A673 (cell line): ENCODE results near the gene NMRAL1. TPM values are rescaled to one million over a fixed set of nuclear protein-coding genes. Genes with fewer than 3 reads are reported as not detected.

Experiments used
- BruUV-seq: library from RNA; stranded (reverse); fragments of 400-500 nt; replicated peaks from 2 replicates; lab custom pipeline; 2021; lab: Mats Ljungman, UMichigan
- CTCF ChIA-PET: fragments of 300-600 bp; sonication (Branson Sonifier 250); formaldehyde crosslinking; loops from one replicate; lab custom pipeline; 2022; ENCODE audit warnings: antibody characterized with exemption; lab: Charles Lee
- POLR2A ChIA-PET: fragments of 300-600 bp; sonication (Branson Sonifier 250); formaldehyde crosslinking; loops from one replicate; lab custom pipeline; 2022; ENCODE audit warnings: antibody characterized with exemption; ENCODE audit not compliant: low non-redundant PET; lab: Charles Lee
- DNase-seq: peaks from one replicate; pipeline ENCODE4 v3.0.0-alpha.2; 2015; ENCODE audit warnings: low spot score
- H3K27ac ChIP-seq: fragments of 200-600 bp; sonication (generic); 2 replicates; pipeline ENCODE4 v1.5.1; 2016; ENCODE audit warnings: mixed run types, low read depth, mild to moderate bottlenecking, mixed read lengths, antibody characterized with exemption, low read length; ENCODE audit not compliant: poor library complexity, severe bottlenecking
- H3K27me3 ChIP-seq: fragments of 200-600 bp; sonication (generic); replicated peaks from 2 replicates; pipeline ENCODE4 v1.6.1; 2017; ENCODE audit warnings: mixed run types, low read depth, mild to moderate bottlenecking, mixed read lengths, antibody characterized with exemption, low read length; ENCODE audit not compliant: insufficient read depth, poor library complexity
- H3K36me3 ChIP-seq: fragments of 200-600 bp; sonication (generic); 2 replicates; pipeline ENCODE4 v1.6.1; 2016; ENCODE audit warnings: mixed run types, mild to moderate bottlenecking, mixed read lengths, antibody characterized with exemption, low read length; ENCODE audit not compliant: insufficient read depth, poor library complexity, severe bottlenecking
- H3K4me1 ChIP-seq: fragments of 200-600 bp; sonication (generic); 2 replicates; pipeline ENCODE4 v1.6.1; 2017; ENCODE audit warnings: mixed run types, mild to moderate bottlenecking, mixed read lengths, antibody characterized with exemption, low read length; ENCODE audit not compliant: insufficient read depth, poor library complexity, severe bottlenecking
- H3K4me3 ChIP-seq: fragments of 200-600 bp; sonication (generic); 2 replicates; pipeline ENCODE4 v1.5.1; 2016; ENCODE audit warnings: low read depth, mixed run types, mild to moderate bottlenecking, mixed read lengths, low read length; ENCODE audit not compliant: poor library complexity, severe bottlenecking
- H3K9me3 ChIP-seq: fragments of 200-600 bp; sonication (generic); 2 replicates; pipeline ENCODE4 v1.6.1; 2016; ENCODE audit warnings: mixed run types, low read depth, mild to moderate bottlenecking, mixed read lengths, antibody characterized with exemption, low read length; ENCODE audit not compliant: poor library complexity, severe bottlenecking
- EZH2 ChIP-seq: fragments of 200-600 bp; sonication (generic); IDR thresholded peaks from 2 replicates; pipeline ENCODE4 v1.6.1; 2017; ENCODE audit warnings: borderline replicate concordance, low read depth, mild to moderate bottlenecking, mixed read lengths, antibody characterized with exemption, low read length; ENCODE audit not compliant: poor library complexity, severe bottlenecking
- intact Hi-C: fragments of 100-400 bp; cut with micrococcal nuclease; formaldehyde crosslinking; loops from one replicate; pipeline ENCODE4 v1.10.0; 2022; ENCODE audit not compliant: unreplicated experiment
- total RNA-seq: library from RNA; stranded (reverse); gene quantifications from 2 replicates; pipeline ENCODE4 v1.2.3, GENCODE V29; 2021
- TF ChIP-seq, protein P1 (sequence below): fragments of 300-800, 200-600 bp; sonication (generic); conservative IDR thresholded peaks from 2 replicates; pipeline ENCODE4 v1.5.1; 2017; ENCODE audit warnings: low read depth, mild to moderate bottlenecking, antibody characterized with exemption, low read length, moderate library complexity, mixed read lengths

NMRAL1 gene
- total RNA-seq, 1 experiment from 2014 or later = 85.8 TPM

DNA sequence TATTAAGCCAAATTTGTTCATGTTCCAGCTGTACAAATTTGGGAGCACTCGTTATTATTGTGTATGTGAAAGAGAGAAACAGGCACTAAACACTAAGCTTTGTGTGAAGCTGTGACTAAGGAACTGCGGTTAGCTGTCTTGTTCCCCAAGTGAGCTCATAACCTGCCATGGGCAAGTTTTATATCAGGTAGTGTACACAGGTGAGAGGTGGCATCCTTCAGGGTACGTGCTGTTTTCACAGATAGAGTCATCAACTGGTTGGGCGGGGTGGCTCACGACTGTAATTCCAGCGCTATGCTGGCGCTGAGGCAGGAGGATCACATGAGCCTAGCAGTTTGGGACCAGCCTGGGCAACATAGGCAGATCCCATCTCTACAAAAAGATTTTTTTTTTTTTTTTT lies 45.9 kb downstream of the NMRAL1 start:
- CTCF ChIA-PET = no interaction called here
- TF ChIP-seq EZH2 = no peak
- TF ChIP-seq, protein P1, sequence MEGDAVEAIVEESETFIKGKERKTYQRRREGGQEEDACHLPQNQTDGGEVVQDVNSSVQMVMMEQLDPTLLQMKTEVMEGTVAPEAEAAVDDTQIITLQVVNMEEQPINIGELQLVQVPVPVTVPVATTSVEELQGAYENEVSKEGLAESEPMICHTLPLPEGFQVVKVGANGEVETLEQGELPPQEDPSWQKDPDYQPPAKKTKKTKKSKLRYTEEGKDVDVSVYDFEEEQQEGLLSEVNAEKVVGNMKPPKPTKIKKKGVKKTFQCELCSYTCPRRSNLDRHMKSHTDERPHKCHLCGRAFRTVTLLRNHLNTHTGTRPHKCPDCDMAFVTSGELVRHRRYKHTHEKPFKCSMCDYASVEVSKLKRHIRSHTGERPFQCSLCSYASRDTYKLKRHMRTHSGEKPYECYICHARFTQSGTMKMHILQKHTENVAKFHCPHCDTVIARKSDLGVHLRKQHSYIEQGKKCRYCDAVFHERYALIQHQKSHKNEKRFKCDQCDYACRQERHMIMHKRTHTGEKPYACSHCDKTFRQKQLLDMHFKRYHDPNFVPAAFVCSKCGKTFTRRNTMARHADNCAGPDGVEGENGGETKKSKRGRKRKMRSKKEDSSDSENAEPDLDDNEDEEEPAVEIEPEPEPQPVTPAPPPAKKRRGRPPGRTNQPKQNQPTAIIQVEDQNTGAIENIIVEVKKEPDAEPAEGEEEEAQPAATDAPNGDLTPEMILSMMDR = no peak

DNA sequence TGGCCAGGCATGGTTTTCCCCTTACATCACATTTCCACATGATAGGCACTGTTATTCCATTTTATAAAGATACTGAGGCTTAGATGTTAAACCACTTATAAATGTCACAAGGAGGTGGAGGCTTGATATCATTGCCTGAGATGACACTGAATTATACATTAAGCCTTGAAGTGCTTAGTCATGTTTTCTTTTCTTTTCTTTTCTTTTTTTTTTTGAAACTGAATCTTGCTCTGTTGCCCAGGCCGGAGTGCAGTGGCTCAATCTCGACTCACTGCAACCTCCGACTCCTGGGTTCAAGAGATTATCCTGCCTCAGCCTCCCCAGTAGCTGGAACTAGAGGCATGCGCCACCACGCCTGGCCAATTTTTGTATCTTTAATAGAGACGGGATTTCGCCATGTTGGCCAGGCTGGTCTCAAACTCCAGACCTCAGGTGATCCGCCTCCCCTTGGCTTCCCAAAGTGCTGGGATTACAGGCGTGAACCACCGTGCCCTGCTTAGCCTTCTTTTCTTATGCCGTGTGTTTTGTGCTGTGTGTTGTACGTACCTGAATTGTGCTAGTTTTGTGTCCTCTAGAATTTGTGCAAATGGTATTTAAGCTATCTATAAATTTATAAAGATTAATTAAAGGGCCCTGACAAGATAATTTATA lies 47.6 kb downstream of the NMRAL1 start:
- no peaks in the 10 kb centered on the region for H3K9me3 ChIP-seq
- H3K4me3 ChIP-seq = peak overlapping the region; percentile 96
- DNase-seq = no peak
- peak overlapping the region; percentile 96 for H3K27ac ChIP-seq
- peaks cover 12% of the 10 kb centered on the region for H3K36me3 ChIP-seq
- TF ChIP-seq, protein P1 = no peak
- H3K27me3 ChIP-seq = no peaks in the 10 kb centered on the region
- TSS peak; percentile 54 for BruUV-seq
- intact Hi-C loops = no loop called here
- ChIA-PET POLR2A (no interaction called here), CTCF (no interaction called here)
- H3K4me1 ChIP-seq = peaks cover 11% of the 10 kb centered on the region

More for the DNA sequence above, 45.9 kb downstream of the NMRAL1 start:
- BruUV-seq = no TSS peak
- Histone ChIP-seq H3K4me3 (no peak overlapping the region), H3K36me3 (peaks cover 13% of the 10 kb centered on the region), H3K27ac (no peak overlapping the region), H3K4me1 (peaks cover 14% of the 10 kb centered on the region), H3K27me3 (no peaks in the 10 kb centered on the region), H3K9me3 (no peaks in the 10 kb centered on the region)
- POLR2A ChIA-PET = no interaction called here
- no peak for DNase-seq
- intact Hi-C loops = no loop called here

DNA sequence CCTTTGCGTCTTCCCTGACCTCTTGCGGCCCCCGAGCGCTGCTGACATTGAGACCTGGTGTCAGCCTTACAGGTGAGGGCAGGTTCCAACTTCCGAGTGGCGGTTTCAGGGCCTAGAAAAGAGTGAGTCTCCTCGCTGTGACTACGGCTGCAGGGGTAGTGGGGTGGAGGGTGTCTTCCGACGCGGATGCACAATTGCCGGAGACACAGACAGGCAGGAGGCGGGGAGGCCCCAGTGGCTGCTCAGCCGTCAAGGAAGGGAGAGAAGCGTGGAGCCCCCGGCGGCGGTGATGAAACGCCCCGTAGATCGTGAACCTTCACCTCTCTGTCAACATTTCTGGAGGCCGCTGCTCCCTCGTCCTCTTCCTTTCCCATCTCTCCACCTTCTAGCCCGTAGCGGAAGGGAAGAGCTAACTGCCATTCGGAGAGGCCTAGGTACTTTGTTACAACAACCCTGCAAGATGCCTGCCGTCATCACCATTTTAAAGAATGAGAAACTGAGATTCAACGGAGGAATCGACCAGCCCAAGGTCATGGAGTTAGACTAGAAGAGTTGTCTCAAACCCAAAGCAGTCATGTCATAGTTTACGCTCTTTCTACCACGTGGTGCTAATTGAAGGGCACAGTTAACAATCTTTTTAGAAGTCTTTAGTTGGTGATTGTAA lies 48.3 kb downstream of the NMRAL1 start:
- peaks cover 9% of the 10 kb centered on the region for H3K36me3 ChIP-seq
- TF ChIP-seq, protein P1 = no peak
- H3K4me3 ChIP-seq = peak overlapping the region; percentile 96
- H3K27ac ChIP-seq = peak overlapping the region; percentile 96
- DNase-seq = no peak
- intact Hi-C loops = no loop called here
- ChIA-PET POLR2A (no interaction called here), CTCF (no interaction called here)
- no TSS peak for BruUV-seq
- no peaks in the 10 kb centered on the region for H3K27me3 ChIP-seq
- H3K4me1 ChIP-seq = peaks cover 11% of the 10 kb centered on the region
- no peaks in the 10 kb centered on the region for H3K9me3 ChIP-seq
